ENCODE measurements around the gene WNK2.

DNA sequence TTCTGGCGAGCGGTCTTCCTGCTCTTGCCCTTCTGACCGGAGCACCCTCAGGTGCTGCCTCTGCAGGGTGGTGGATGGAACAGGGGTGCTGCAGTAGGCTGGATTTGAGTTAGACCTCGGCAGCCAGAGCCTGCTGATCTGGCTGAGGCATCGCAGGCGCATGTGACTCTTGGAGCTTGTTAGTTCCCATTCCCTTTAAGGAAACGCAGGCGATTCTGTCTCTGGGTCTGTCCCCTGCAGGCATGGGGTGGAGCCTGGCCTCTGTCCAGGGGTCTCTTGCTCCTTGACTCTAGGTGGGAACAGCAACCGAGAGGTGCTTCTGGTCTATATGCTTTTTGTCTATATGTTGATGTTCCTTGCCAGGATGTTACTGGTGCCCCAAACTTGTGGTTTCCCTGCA lies 3.1 kb downstream of the WNK2 start:
- TF ChIP-seq, protein P1, sequence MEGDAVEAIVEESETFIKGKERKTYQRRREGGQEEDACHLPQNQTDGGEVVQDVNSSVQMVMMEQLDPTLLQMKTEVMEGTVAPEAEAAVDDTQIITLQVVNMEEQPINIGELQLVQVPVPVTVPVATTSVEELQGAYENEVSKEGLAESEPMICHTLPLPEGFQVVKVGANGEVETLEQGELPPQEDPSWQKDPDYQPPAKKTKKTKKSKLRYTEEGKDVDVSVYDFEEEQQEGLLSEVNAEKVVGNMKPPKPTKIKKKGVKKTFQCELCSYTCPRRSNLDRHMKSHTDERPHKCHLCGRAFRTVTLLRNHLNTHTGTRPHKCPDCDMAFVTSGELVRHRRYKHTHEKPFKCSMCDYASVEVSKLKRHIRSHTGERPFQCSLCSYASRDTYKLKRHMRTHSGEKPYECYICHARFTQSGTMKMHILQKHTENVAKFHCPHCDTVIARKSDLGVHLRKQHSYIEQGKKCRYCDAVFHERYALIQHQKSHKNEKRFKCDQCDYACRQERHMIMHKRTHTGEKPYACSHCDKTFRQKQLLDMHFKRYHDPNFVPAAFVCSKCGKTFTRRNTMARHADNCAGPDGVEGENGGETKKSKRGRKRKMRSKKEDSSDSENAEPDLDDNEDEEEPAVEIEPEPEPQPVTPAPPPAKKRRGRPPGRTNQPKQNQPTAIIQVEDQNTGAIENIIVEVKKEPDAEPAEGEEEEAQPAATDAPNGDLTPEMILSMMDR (IDR thresholded peaks at IDR 0.05): no peak
- TF ChIP-seq FOXS1 (CRISPR knock-in tag; IDR thresholded peaks at IDR 0.05) (no peak), RFX5 (IDR thresholded peaks at IDR 0.05) (no peak)
- TF ChIP-seq, protein P2, sequence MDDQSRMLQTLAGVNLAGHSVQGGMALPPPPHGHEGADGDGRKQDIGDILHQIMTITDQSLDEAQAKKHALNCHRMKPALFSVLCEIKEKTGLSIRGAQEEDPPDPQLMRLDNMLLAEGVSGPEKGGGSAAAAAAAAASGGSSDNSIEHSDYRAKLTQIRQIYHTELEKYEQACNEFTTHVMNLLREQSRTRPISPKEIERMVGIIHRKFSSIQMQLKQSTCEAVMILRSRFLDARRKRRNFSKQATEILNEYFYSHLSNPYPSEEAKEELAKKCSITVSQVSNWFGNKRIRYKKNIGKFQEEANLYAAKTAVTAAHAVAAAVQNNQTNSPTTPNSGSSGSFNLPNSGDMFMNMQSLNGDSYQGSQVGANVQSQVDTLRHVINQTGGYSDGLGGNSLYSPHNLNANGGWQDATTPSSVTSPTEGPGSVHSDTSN (IDR thresholded peaks at IDR 0.05): no peak
